ENCODE data around the gene MXI1. TPM values are rescaled to one million over a fixed set of nuclear protein-coding genes. Genes with fewer than 3 reads are reported as not detected.

The MXI1 gene
- total RNA-seq, 1 experiment from 2014 or later, result 16.6 TPM

DNA sequence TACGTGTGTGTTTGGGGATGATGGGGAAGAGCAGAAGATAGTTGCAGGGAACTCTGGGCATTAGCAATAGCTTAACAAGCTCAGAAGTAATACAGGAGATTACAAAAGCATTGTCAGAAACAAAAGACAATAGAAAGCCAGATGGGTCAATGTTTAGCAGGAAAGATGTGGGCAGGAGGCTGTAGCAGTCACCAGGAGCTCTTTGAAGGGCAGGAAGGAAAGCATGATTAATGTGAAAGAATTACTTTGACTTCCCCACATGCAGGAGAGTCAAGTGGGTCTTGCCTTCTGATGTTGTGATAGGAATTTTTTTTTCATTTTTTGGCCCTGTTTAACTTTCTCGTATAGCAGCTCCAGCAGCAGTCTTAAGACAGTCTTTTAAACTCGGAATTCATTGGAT is 103.3 kb downstream of the MXI1 start:
- ChIA-PET POLR2A (no interaction called here), CTCF (interaction anchor here (0.6 to 1.6 kb wide), 10 partner anchors 42 to 300 kb away, joined by 3 to 7 read pairs (median 4); no protein-coding TSS in a partner anchor)
- Mint-ChIP-seq H3K27ac (peak overlapping the region; percentile 6; the same call in 1 of the 2 replicates), H3K4me1 (peaks cover 23% of the 10 kb centered on the region), H3K27me3 (ENCODE audit: low read depth) (no peaks in the 10 kb centered on the region), H3K9me3 (no peaks in the 10 kb centered on the region), H3K36me3 (no peaks in the 10 kb centered on the region), H3K4me3 (no peak overlapping the region)
- DNase-seq (ENCODE audit: low spot score) (no peak), ATAC-seq (no peak)
- no peak for TF ChIP-seq AFF4 (CRISPR knock-in tag; IDR thresholded peaks at IDR 0.05; ENCODE audit: borderline replicate concordance)
- no peak for TF ChIP-seq ATF3 (CRISPR knock-in tag; conservative IDR thresholded peaks at IDR 0.05)
- TF ChIP-seq, protein P1, sequence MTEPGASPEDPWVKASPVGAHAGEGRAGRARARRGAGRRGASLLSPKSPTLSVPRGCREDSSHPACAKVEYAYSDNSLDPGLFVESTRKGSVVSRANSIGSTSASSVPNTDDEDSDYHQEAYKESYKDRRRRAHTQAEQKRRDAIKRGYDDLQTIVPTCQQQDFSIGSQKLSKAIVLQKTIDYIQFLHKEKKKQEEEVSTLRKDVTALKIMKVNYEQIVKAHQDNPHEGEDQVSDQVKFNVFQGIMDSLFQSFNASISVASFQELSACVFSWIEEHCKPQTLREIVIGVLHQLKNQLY (CRISPR knock-in tag; IDR thresholded peaks at IDR 0.05), result no peak
- TF ChIP-seq, protein P2, sequence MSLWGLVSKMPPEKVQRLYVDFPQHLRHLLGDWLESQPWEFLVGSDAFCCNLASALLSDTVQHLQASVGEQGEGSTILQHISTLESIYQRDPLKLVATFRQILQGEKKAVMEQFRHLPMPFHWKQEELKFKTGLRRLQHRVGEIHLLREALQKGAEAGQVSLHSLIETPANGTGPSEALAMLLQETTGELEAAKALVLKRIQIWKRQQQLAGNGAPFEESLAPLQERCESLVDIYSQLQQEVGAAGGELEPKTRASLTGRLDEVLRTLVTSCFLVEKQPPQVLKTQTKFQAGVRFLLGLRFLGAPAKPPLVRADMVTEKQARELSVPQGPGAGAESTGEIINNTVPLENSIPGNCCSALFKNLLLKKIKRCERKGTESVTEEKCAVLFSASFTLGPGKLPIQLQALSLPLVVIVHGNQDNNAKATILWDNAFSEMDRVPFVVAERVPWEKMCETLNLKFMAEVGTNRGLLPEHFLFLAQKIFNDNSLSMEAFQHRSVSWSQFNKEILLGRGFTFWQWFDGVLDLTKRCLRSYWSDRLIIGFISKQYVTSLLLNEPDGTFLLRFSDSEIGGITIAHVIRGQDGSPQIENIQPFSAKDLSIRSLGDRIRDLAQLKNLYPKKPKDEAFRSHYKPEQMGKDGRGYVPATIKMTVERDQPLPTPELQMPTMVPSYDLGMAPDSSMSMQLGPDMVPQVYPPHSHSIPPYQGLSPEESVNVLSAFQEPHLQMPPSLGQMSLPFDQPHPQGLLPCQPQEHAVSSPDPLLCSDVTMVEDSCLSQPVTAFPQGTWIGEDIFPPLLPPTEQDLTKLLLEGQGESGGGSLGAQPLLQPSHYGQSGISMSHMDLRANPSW (CRISPR knock-in tag; conservative IDR thresholded peaks at IDR 0.05; ENCODE audit: low read depth), result no peak
- TF ChIP-seq SMAD4 (CRISPR knock-in tag; IDR thresholded peaks at IDR 0.05), result no peak
- TF ChIP-seq SMAD3 (CRISPR knock-in tag; IDR thresholded peaks at IDR 0.05; ENCODE audit: borderline replicate concordance), result no peak
- TF ChIP-seq, protein P3, sequence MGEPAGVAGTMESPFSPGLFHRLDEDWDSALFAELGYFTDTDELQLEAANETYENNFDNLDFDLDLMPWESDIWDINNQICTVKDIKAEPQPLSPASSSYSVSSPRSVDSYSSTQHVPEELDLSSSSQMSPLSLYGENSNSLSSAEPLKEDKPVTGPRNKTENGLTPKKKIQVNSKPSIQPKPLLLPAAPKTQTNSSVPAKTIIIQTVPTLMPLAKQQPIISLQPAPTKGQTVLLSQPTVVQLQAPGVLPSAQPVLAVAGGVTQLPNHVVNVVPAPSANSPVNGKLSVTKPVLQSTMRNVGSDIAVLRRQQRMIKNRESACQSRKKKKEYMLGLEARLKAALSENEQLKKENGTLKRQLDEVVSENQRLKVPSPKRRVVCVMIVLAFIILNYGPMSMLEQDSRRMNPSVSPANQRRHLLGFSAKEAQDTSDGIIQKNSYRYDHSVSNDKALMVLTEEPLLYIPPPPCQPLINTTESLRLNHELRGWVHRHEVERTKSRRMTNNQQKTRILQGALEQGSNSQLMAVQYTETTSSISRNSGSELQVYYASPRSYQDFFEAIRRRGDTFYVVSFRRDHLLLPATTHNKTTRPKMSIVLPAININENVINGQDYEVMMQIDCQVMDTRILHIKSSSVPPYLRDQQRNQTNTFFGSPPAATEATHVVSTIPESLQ (CRISPR knock-in tag; IDR thresholded peaks at IDR 0.05), result no peak
- no peak for TF ChIP-seq ZBTB21 (CRISPR knock-in tag; IDR thresholded peaks at IDR 0.05; ENCODE audit: borderline replicate concordance)
- TF ChIP-seq ESRRA (CRISPR knock-in tag; IDR thresholded peaks at IDR 0.05; ENCODE audit: borderline replicate concordance), result no peak
- no peak for TF ChIP-seq IRF1 (CRISPR knock-in tag; IDR thresholded peaks at IDR 0.05)
- no peak for TF ChIP-seq GABPB1 (CRISPR knock-in tag; IDR thresholded peaks at IDR 0.05)
- no peak for TF ChIP-seq ZNF219 (CRISPR knock-in tag; IDR thresholded peaks at IDR 0.05; ENCODE audit: borderline replicate concordance)
- TF ChIP-seq GRHL2 (CRISPR knock-in tag; IDR thresholded peaks at IDR 0.05; ENCODE audit: insufficient replicate concordance, severe bottlenecking), result no peak
- TF ChIP-seq FOXP1 (CRISPR knock-in tag; IDR thresholded peaks at IDR 0.05; ENCODE audit: borderline replicate concordance), result no peak

Measured in WTC11 (cell line).